ENCODE data around the gene GRAMD1B.

DNA sequence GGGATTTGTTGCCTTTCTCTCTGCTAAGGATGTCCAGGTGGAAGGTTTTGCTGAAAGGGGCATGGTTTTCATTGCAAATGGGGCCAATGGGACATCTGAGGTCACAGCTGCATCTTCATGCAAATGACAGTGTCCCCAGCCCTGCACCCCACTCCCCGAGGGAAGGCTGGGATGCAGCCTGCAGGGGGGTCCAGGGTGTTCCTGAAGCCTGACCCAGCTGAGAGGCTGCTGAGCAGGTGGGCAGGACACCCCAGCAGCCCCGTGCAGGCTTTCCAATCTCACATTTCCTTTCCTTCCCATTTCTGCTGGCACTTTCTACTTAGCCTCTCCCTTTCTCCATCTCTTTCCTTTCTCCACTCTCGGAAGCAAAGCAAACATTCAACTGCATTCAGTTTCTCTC is 146.0 kb downstream of the GRAMD1B start:
- no peak for TF ChIP-seq POLR2A (IDR thresholded peaks at IDR 0.05)
- TF ChIP-seq, protein P1, sequence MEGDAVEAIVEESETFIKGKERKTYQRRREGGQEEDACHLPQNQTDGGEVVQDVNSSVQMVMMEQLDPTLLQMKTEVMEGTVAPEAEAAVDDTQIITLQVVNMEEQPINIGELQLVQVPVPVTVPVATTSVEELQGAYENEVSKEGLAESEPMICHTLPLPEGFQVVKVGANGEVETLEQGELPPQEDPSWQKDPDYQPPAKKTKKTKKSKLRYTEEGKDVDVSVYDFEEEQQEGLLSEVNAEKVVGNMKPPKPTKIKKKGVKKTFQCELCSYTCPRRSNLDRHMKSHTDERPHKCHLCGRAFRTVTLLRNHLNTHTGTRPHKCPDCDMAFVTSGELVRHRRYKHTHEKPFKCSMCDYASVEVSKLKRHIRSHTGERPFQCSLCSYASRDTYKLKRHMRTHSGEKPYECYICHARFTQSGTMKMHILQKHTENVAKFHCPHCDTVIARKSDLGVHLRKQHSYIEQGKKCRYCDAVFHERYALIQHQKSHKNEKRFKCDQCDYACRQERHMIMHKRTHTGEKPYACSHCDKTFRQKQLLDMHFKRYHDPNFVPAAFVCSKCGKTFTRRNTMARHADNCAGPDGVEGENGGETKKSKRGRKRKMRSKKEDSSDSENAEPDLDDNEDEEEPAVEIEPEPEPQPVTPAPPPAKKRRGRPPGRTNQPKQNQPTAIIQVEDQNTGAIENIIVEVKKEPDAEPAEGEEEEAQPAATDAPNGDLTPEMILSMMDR (IDR thresholded peaks at IDR 0.05), result no peak

Measured in suprapubic skin (tissue), 3 donors.